OCI-LY7 (cell line): ENCODE data around the gene GRIN2C. TPM values are rescaled to one million over a fixed set of nuclear protein-coding genes. Genes with fewer than 3 reads are reported as not detected.

Experiments used
- BruUV-seq: library from RNA; stranded (reverse); fragments of 400-500 nt; replicated peaks from 2 replicates; lab custom pipeline; 2021; lab: Mats Ljungman, UMichigan
- CTCF ChIA-PET: fragments of 300-600 bp; sonication (Branson Sonifier 250); formaldehyde crosslinking; loops from one replicate; lab custom pipeline; 2022; ENCODE audit warnings: antibody characterized with exemption; ENCODE audit not compliant: unreplicated experiment; lab: Charles Lee
- POLR2A ChIA-PET: fragments of 300-600 bp; sonication (Branson Sonifier 250); formaldehyde crosslinking; loops from one replicate; lab custom pipeline; 2022; ENCODE audit warnings: antibody characterized with exemption; lab: Charles Lee
- DNase-seq: peaks from one replicate; pipeline ENCODE4 v3.0.0-alpha.2; 2015; ENCODE audit warnings: low spot score
- H2AFZ ChIP-seq: fragments of 200-600 bp; sonication (generic), shearing (Covaris generic); 2 replicates; pipeline ENCODE4 v1.6.1; 2014; ENCODE audit warnings: mild to moderate bottlenecking, antibody characterized with exemption, low read length, moderate library complexity
- H3K27ac ChIP-seq: fragments of 200-600 bp; sonication (generic); 2 replicates; pipeline ENCODE4 v1.5.1; 2014; ENCODE audit warnings: mixed run types, low read depth, mild to moderate bottlenecking, moderate library complexity, low read length, inconsistent platforms; ENCODE audit not compliant: poor library complexity, severe bottlenecking
- H3K36me3 ChIP-seq: fragments of 200-600 bp; sonication (generic); 2 replicates; pipeline ENCODE4 v1.6.1; 2014; ENCODE audit warnings: mild to moderate bottlenecking, antibody characterized with exemption, low read length, moderate library complexity, mixed read lengths; ENCODE audit not compliant: insufficient read depth
- H3K4me1 ChIP-seq: fragments of 200-600 bp; sonication (generic); 2 replicates; pipeline ENCODE4 v1.5.1; 2014; ENCODE audit warnings: mild to moderate bottlenecking, low read length; ENCODE audit not compliant: insufficient read depth, poor library complexity, severe bottlenecking
- H3K4me2 ChIP-seq: fragments of 200-600 bp; sonication (generic); 2 replicates; pipeline ENCODE4 v1.6.1; 2014; ENCODE audit warnings: mild to moderate bottlenecking, low read length
- H3K4me3 ChIP-seq: fragments of 200-600 bp; sonication (generic); 2 replicates; pipeline ENCODE4 v1.5.1; 2014; ENCODE audit warnings: mild to moderate bottlenecking, low read depth, low read length; ENCODE audit not compliant: poor library complexity, severe bottlenecking
- H3K79me2 ChIP-seq: fragments of 200-600 bp; sonication (generic); 2 replicates; pipeline ENCODE4 v1.6.1; 2016; ENCODE audit warnings: low read depth, mild to moderate bottlenecking, low read length, moderate library complexity, mixed read lengths; ENCODE audit not compliant: insufficient read depth
- H3K9me2 ChIP-seq: fragments of 200-600 bp; sonication (generic); 2 replicates; pipeline ENCODE4 v1.6.1; 2016; ENCODE audit warnings: mild to moderate bottlenecking, low read length, mixed read lengths; ENCODE audit not compliant: insufficient read depth
- H3K9me3 ChIP-seq: fragments of 200-600 bp; sonication (generic); 2 replicates; pipeline ENCODE4 v1.6.1; 2014; ENCODE audit warnings: mild to moderate bottlenecking, mixed run types, low read length, mixed read lengths
- H4K20me1 ChIP-seq: fragments of 200-600 bp; sonication (generic); 2 replicates; pipeline ENCODE4 v1.6.1; 2014; ENCODE audit warnings: mild to moderate bottlenecking, antibody characterized with exemption, low read length, moderate library complexity, mixed read lengths; ENCODE audit not compliant: insufficient read depth
- CTCF ChIP-seq: fragments of 200-600 bp; sonication (generic); conservative IDR thresholded peaks from 2 replicates; pipeline ENCODE4 v1.5.1; 2014; ENCODE audit warnings: mild to moderate bottlenecking, antibody characterized with exemption, low read length, moderate library complexity, mixed read lengths
- EZH2phosphoT487 ChIP-seq: fragments of 200-600 bp; sonication (generic); IDR thresholded peaks from 2 replicates; pipeline ENCODE4 v1.6.1; 2018; ENCODE audit warnings: low read depth, borderline replicate concordance, mild to moderate bottlenecking, mixed run types, antibody characterized with exemption, low read length, moderate library complexity, mixed read lengths
- intact Hi-C: fragments of 100-400 bp; cut with micrococcal nuclease; formaldehyde crosslinking; loops from one replicate; pipeline ENCODE4 v1.10.0; 2022; ENCODE audit not compliant: unreplicated experiment
- total RNA-seq, 2 experiments: library from RNA; depleted of rRNA in 1 of 2; stranded (reverse); fragments of >200 nt in 1 of 2; shearing (Covaris generic) in 1 of 2; gene quantifications; 2 replicates each; pipeline ENCODE4 v1.2.3, GENCODE V29; 2014 to 2022

Gene GRIN2C
- total RNA-seq, 2 experiments from 2014 or later = 0.22 to 0.61 TPM

GRCh38 chr17:74836691-74837467 lies 22.8 kb downstream of the GRIN2C start:
- Histone ChIP-seq H3K4me3 (no peak overlapping the region), H2AFZ (no peak overlapping the region), H3K9me3 (no peaks in the 10 kb centered on the region), H3K9me2 (no peaks in the 10 kb centered on the region), H3K4me1 (peaks cover 56% of the 10 kb centered on the region), H4K20me1 (no peaks in the 10 kb centered on the region), H3K27ac (no peak overlapping the region), H3K36me3 (no peaks in the 10 kb centered on the region), H3K79me2 (no peaks in the 10 kb centered on the region), H3K4me2 (no peak overlapping the region)
- CTCF ChIA-PET = no interaction called here
- POLR2A ChIA-PET = no interaction called here
- no peak for TF ChIP-seq EZH2phosphoT487
- TF ChIP-seq CTCF = no peak
- intact Hi-C loops = no loop called here
- DNase-seq = no peak
- BruUV-seq = no TSS peak

GRCh38 chr17:74836191-74836590 lies 23.5 kb downstream of the GRIN2C start:
- no peak overlapping the region for H3K4me2 ChIP-seq
- CTCF ChIA-PET = no interaction called here
- no peak for TF ChIP-seq CTCF
- TF ChIP-seq EZH2phosphoT487 = no peak
- no peak overlapping the region for H3K4me3 ChIP-seq
- POLR2A ChIA-PET = no interaction called here
- no peak overlapping the region for H3K27ac ChIP-seq
- no peaks in the 10 kb centered on the region for H3K9me3 ChIP-seq
- no peaks in the 10 kb centered on the region for H3K36me3 ChIP-seq
- peaks cover 54% of the 10 kb centered on the region for H3K4me1 ChIP-seq
- DNase-seq = no peak
- no peak overlapping the region for H2AFZ ChIP-seq
- H3K79me2 ChIP-seq = no peaks in the 10 kb centered on the region
- H3K9me2 ChIP-seq = no peaks in the 10 kb centered on the region
- no TSS peak for BruUV-seq
- intact Hi-C loops = no loop called here
- no peaks in the 10 kb centered on the region for H4K20me1 ChIP-seq
